Activated CD8-positive, alpha-beta memory T cell treated with anti-CD3 and anti-CD28 coated beads for 24 hours (primary cell): ENCODE data around the gene PET100.
"Not testable (repeated sequence)": the region's sequence is repeated elsewhere in the genome, so short reads cannot be mapped to it uniquely, and the experiment has no call there.

ENCODE experiments used
- DNase-seq: peaks from one replicate; pipeline ENCODE4 v3.0.0-alpha.2; 2020

The PET100 gene

GRCh38 chr19:7635670-7636069 lies 6.1 kb downstream of the PET100 start:
- DNase-seq = no peak

DNA sequence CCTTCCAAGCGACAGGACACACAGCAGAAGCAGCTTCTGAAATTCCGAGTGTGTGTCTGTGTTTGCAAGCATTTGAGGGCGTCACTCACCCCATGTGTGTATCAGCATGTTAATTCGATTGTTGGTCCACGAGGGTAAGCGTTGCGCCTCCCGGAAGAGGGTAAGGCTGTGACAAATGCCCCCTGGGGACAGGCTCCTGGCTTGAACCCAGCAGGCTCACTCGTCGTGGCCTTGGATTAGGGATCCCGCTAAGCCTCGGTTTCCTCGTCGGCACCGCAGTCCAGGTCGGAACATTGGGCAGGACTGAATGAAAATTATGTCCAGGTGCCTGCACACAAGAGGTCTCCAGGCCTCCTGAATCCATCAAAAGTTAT lies 6.7 kb downstream of the PET100 start:
- no peak for DNase-seq

GRCh38 chr19:7636691-7637373 lies 7.2 kb downstream of the PET100 start, which contains the start of gene STXBP2:
Gene STXBP2 (plus strand): TSS chr19:7637110. CDS start chr19:7637150, 40 bp downstream.
- peak; percentile 98 for DNase-seq

GRCh38 chr19:7637374-7638256 lies 8.0 kb downstream of the PET100 start:
- no peak for DNase-seq

GRCh38 chr19:7638802-7639465 lies 9.3 kb downstream of the PET100 start:
- DNase-seq = no peak

GRCh38 chr19:7639863-7640348 lies 10.3 kb downstream of the PET100 start:
- DNase-seq = no peak

DNA sequence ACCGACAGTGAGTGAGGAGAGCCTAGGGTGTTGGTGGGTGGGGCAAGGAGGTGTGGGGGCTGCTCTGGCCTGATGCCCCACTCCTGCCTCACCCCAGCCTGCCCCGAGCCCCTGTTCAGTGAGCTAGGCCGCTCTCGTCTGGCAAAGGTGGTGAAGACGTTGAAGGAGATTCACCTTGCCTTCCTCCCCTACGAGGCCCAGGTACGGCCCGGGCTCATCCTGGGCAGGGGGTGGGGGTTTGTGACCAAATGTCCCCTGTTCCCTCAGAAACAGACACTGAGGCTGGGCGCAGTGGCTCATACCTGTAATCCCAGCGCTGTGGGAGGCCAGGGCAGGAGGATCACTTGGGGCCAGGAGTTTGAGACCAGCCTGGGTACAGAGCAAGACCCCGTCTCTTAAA lies 11.2 kb downstream of the PET100 start:
- DNase-seq = no peak

DNA sequence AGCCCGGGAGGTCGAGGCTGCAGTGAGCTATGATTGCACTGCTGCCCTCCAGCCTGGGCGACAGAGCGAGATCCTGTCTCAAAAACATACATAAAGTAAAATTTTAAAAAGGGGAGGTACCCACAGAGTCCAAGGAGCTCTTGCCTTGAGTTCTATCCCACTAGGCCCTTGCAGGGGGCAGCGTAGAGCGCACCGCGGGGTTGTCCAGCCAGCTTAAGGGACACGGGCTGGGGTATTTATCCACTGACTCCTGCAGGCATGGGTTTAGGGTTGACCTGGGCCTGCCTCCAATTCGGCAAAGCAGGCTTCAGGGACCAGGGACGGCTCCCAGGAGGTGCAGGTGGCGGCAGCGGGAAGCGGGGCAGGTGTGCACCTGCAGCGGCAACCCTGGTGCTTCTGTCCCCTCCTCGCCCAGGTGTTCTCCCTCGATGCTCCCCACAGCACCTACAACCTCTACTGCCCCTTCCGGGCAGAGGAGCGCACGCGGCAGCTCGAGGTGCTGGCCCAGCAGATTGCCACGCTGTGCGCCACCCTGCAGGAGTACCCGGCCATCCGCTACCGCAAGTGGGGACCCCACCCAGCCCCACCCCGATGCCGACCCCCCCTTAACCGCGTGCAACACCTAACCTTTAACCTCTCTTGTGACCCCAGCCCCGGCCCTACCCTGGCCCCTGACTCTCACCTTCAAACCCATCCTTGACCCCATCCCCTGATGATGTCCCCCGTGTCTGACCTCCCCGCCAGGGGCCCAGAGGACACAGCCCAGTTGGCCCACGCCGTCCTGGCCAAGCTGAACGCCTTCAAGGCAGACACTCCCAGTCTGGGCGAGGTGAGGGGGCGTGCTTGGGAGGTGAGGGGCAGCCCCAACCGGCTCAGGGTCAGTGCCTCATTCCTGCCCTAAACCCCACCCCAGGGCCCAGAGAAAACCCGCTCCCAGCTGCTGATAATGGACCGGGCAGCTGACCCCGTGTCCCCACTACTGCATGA lies 12.0 kb downstream of the PET100 start:
- no peak for DNase-seq

GRCh38 chr19:7642295-7643030 lies 12.9 kb downstream of the PET100 start:
- no peak for DNase-seq

DNA sequence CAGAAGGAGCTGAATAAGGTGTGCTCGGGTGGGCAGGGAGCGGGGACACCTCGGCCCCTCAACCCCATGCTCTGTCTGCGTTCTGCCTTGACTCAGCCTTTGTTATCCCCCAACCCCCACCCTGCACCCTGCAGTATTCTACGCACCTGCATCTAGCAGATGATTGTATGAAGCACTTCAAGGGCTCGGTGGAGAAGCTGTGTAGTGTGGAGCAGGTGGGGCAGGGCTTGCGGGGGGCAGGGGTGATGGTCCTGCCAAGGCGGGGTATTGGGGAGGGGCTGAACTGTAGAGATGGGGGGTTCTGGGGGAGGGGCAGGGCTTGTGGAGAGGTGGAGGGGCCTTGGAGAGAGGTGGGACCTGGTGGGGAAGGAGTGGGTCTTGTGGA lies 13.4 kb downstream of the PET100 start:
- DNase-seq = no peak

GRCh38 chr19:7643629-7644549 lies 14.3 kb downstream of the PET100 start:
- DNase-seq = not testable (repeated sequence)

GRCh38 chr19:7644550-7644877 lies 14.9 kb downstream of the PET100 start:
- no peak for DNase-seq

- no peak for DNase-seq
Measured at GRCh38 chr19:7645163-7645562, 15.6 kb downstream of the PET100 start.

- no peak for DNase-seq
Measured at GRCh38 chr19:7645656-7646425, 16.2 kb downstream of the PET100 start.

DNA sequence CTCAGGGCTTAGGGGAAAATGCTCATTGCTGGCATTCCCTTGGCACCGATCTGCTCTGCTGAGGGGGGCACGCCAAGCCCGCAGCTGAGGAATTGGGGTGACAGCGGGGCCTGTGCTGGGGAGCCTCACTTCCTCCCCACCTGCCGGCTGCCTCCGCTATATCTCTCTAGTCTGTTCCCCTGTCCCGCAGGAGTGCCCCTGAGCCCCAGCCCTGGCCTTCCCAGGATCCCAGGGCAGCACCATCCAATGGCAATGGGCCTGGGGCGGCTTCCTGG lies 16.8 kb downstream of the PET100 start:
- DNase-seq = no peak

DNA sequence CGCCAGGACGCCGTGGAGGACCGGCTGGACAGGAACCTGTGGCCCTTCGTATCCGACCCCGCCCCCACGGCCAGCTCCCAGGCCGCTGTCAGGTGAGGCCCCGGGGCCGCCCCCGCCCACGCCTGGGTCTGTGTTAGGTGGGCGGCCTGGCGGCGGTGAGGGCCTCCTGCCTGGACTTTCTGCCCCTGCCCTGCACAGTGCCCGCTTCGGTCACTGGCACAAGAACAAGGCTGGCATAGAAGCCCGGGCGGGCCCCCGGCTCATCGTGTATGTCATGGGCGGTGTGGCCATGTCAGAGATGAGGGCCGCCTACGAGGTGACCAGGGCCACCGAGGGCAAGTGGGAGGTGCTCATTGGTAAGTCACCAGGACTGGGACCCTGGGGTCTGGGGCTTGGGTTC lies 17.6 kb downstream of the PET100 start:
- DNase-seq = no peak

DNA sequence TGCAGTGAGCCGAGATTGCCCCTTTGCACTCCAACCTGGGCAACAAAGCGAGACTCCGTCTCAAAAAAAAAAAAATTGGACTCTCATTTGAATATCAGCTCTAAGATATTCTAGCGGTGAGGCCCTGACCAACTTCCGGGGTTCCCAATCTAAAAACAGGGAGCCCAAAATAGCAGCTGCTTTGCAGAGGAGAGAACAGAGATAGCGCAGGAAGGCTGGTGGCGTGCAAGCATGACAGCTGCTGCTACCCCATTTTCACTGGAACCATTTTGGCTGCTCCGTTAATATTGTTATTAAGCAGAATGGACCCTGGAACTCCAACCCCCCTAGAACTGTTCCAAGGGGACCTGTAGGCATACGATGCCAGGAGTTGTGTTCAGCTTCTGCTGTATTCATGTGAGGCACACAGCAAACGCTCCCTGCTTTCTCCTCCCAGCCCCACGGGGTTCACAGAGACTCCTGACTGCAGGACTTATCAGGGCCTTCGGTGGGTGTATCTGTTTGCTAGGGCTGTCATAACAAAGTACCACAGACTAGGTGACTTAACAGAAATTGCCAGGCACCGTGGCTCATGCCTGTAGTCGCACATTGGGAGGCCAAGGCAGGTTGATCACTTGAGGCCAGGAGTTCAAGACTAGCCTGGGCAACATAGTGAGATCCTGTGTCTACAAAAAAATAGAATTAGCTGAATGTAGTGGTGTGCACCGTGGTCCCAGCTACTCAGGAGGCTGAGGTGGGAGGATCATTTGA lies 18.8 kb downstream of the PET100 start:
- DNase-seq = no peak

- no peak for DNase-seq
Measured at GRCh38 chr19:7650148-7650547, 20.6 kb downstream of the PET100 start.

DNA sequence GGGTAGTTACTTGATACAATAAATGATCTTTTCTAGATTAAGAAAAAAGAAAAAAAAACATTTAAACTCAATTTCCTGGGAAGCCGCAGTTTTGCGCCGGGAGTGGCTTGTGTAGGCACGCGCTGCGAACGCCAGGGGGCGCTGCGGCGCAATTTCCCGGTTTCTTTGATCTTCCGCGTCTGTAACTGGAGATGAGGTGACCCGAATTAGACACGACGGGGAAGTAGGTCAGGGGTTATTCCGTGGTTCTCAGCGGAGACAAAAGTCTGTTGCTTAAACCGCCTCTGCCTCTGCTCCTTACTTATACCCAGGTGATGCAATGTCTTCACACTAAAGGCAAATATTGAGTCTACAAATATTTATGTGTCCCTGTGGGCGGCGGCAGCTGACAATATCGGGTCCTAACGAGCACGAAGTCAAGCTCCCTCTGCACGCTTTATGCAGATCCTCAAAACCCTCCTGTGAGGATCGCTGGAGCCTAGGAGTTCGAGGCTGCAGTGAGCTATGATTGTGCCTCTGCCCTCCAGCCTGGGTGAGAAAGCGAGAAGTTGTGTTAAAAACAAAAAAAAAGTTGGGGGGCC lies 22.6 kb downstream of the PET100 start:
- peak; percentile 96 for DNase-seq
